Upper lobe of left lung (tissue), 6 donors: ENCODE measurements around the gene RAD51D. TPM values are rescaled to one million over a fixed set of nuclear protein-coding genes. Genes with fewer than 3 reads are reported as not detected.
"Not testable (repeated sequence)": the region's sequence is repeated elsewhere in the genome, so short reads cannot be mapped to it uniquely, and the experiment has no call there.

Experiments used
- ATAC-seq, 2 donors: fragments of 200-7000 bp; cut with Tn5 transposase; one replicate each; pipeline ENCODE4 v1.9.1; 2022; ENCODE audit warnings: mild to moderate bottlenecking in 2 of 2, moderate library complexity in 2 of 2; ENCODE audit not compliant: low FRiP score in 2 of 2
- DNase-seq, 2 donors: peaks; one replicate each; pipeline ENCODE4 v3.0.0-alpha.2; 2019 to 2020
- H3K27ac ChIP-seq, 4 donors: fragments of 200-600 bp; sonication (generic); one replicate each; pipeline ENCODE4 v1.5.1; 2016 to 2019
- H3K27me3 ChIP-seq, 4 donors: fragments of 200-600 bp; sonication (generic); one replicate each; pipeline ENCODE4 v1.5.1; 2017 to 2019
- H3K36me3 ChIP-seq, 4 donors: fragments of 200-600 bp; sonication (generic); one replicate each; pipeline ENCODE4 v1.5.1; 2016 to 2019
- H3K4me1 ChIP-seq, 4 donors: fragments of 200-600 bp; sonication (generic); one replicate each; pipeline ENCODE4 v1.5.1; 2018 to 2019
- H3K4me3 ChIP-seq, 4 donors: fragments of 200-600 bp; sonication (generic); one replicate each; pipeline ENCODE4 v1.5.1; 2017 to 2019; ENCODE audit warnings: mild to moderate bottlenecking in 2 of 4, moderate library complexity in 1 of 4
- H3K9me3 ChIP-seq, 4 donors: fragments of 200-600 bp; sonication (generic); one replicate each; pipeline ENCODE4 v1.5.1; 2018 to 2019
- CTCF ChIP-seq, 6 experiments: fragments of 450-650 bp in 4 of 6; fragments of 200-600 bp in 2 of 6; sonication (generic) in 2 of 6; IDR thresholded peaks; one replicate each; pipeline ENCODE4 v1.5.1; 2016 to 2019; ENCODE audit warnings: antibody characterized with exemption in 6 of 6
- EP300 ChIP-seq, 4 donors: sonication (generic); formaldehyde crosslinking; IDR thresholded peaks; one replicate each; pipeline ENCODE4 v1.5.1; 2017; ENCODE audit warnings: antibody characterized with exemption in 4 of 4, control low read depth in 2 of 4
- POLR2A ChIP-seq, 4 donors: fragments of 450-650 bp; IDR thresholded peaks; one replicate each; pipeline ENCODE4 v1.5.1; 2016 to 2017; ENCODE audit warnings: antibody characterized with exemption in 4 of 4, mild to moderate bottlenecking in 2 of 4
- POLR2AphosphoS5 ChIP-seq, 2 donors: sonication (generic); formaldehyde crosslinking; IDR thresholded peaks; one replicate each; pipeline ENCODE4 v1.5.1; 2017; ENCODE audit warnings: antibody characterized with exemption in 2 of 2
- WGBS, 2 donors: methylation state at CpG; one replicate each; pipeline ENCODE4 v1.1.5; 2017 to 2018; 5-methylcytosine and 5-hydroxymethylcytosine counted together
- total RNA-seq, 6 donors: library from RNA; depleted of rRNA in 4 of 6; stranded (reverse); fragments of >200 nt in 4 of 6; gene quantifications; one replicate each; pipeline versions ENCODE4 v1.1.0 to v1.2.1, GENCODE V29; 2016 to 2021
- donor health status: DM: no; HTN: no; CAD: no; lungs with moderate emphysema.
- donor health status: DM: no; HTN: yes; CAD: no; lungs with severe emphysema.

RAD51D gene
- total RNA-seq, 6 donors from 2014 or later, result 3.5 to 14.7 (median 7.5) TPM

- peaks cover 13 to 51% (median 29%) of the 10 kb centered on the region in 4 donors for H3K36me3 ChIP-seq
- no peak overlapping the region for H3K27ac ChIP-seq
- H3K4me1 ChIP-seq, result no peaks in the 10 kb centered on the region
- no peak for ATAC-seq
- H3K4me3 ChIP-seq, result no peak overlapping the region
- no peaks in the 10 kb centered on the region for H3K9me3 ChIP-seq
- 74 to 82% methylated on average over 3 of the region's 3 CpGs for WGBS, 2 donors
- H3K27me3 ChIP-seq, result no peaks in the 10 kb centered on the region
- no peak for TF ChIP-seq EP300 (IDR thresholded peaks at IDR 0.05)
- no peak for DNase-seq
Observed at GRCh38 chr17:35099908-35100307, 19.8 kb downstream of the RAD51D start.

DNA sequence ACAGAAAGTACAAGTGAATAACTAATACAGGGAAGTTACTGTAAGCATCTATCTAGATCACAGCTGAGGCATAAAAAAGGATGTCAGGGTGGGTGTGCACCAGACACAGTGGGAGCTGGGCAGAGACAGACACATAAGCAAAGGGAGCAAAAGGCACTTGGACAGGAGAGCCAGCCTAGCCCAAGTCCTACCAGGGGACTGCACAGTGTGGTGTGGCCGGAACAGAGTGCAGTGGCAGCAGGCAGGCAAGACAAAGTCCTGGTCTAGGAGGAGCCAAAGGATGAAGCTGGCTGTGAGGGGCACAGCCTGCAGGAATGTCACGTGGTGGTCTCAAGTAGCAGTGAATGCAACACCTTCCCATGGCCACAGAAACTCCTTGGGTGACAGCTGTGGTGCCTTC, 21.9 kb downstream of the RAD51D start:
- no peak for TF ChIP-seq EP300 (IDR thresholded peaks at IDR 0.05)
- no peak for TF ChIP-seq POLR2AphosphoS5 (IDR thresholded peaks at IDR 0.05)
- TF ChIP-seq CTCF (IDR thresholded peaks at IDR 0.05), result no peak
- no peak for TF ChIP-seq POLR2A (IDR thresholded peaks at IDR 0.05)
- ATAC-seq (no peak), DNase-seq (no peak)
- Histone ChIP-seq H3K27ac (no peak overlapping the region), H3K9me3 (no peaks in the 10 kb centered on the region), H3K36me3 (peaks cover 13 to 36% (median 24%) of the 10 kb centered on the region in 4 donors), H3K4me1 (no peaks in the 10 kb centered on the region), H3K27me3 (no peaks in the 10 kb centered on the region), H3K4me3 (no peak overlapping the region)
- WGBS, 2 donors, result 80 to 90% methylated on average over 2 of the region's 2 CpGs

DNA sequence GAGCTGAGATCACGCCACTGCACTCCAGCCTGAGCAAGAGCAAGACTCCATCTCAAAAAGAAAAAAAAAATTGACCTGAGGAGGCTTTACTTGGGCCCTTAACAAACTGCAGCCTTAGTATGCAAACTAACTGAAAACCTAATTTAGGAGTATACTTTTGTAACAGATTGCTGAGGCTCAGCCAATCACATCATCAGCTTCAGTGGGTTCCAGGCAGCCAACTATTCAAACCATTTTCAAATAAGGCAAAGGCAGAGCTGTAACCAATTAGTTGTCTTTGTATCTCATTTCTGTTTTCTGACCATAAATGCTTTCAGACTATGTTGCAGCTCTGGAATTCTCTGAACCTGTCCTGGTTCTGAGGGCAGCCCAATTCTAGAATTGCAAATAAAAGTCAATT, 23.9 kb downstream of the RAD51D start:
- Histone ChIP-seq H3K27ac (no peak overlapping the region), H3K9me3 (no peaks in the 10 kb centered on the region), H3K36me3 (peaks cover 5 to 22% (median 15%) of the 10 kb centered on the region in 4 donors), H3K4me1 (no peaks in the 10 kb centered on the region), H3K4me3 (no peak overlapping the region), H3K27me3 (no peaks in the 10 kb centered on the region)
- WGBS, 2 donors, result 89 to 91% methylated on average over 1 of the region's 1 CpG
- TF ChIP-seq POLR2AphosphoS5 (IDR thresholded peaks at IDR 0.05) (no peak), POLR2A (IDR thresholded peaks at IDR 0.05) (no peak), EP300 (IDR thresholded peaks at IDR 0.05) (no peak), CTCF (IDR thresholded peaks at IDR 0.05) (no peak)
- DNase-seq (no peak), ATAC-seq (no peak)

GRCh38 chr17:35094902-35095301, 24.8 kb downstream of the RAD51D start:
- no peaks in the 10 kb centered on the region for H3K9me3 ChIP-seq
- 85 to 92% methylated on average over 2 of the region's 2 CpGs for WGBS, 2 donors
- no peaks in the 10 kb centered on the region for H3K27me3 ChIP-seq
- H3K4me1 ChIP-seq, result peaks cover 0 to 2% (median under 1%) of the 10 kb centered on the region in 4 donors
- H3K36me3 ChIP-seq, result peaks cover 0 to 14% (median 6%) of the 10 kb centered on the region in 4 donors
- H3K27ac ChIP-seq, result no peak overlapping the region
- DNase-seq (no peak), ATAC-seq (peak in 1 of 2 donors; percentile 70)
- TF ChIP-seq CTCF (IDR thresholded peaks at IDR 0.05), result no peak
- no peak for TF ChIP-seq EP300 (IDR thresholded peaks at IDR 0.05)
- TF ChIP-seq POLR2AphosphoS5 (IDR thresholded peaks at IDR 0.05), result no peak
- no peak for TF ChIP-seq POLR2A (IDR thresholded peaks at IDR 0.05)
- no peak overlapping the region for H3K4me3 ChIP-seq

DNA sequence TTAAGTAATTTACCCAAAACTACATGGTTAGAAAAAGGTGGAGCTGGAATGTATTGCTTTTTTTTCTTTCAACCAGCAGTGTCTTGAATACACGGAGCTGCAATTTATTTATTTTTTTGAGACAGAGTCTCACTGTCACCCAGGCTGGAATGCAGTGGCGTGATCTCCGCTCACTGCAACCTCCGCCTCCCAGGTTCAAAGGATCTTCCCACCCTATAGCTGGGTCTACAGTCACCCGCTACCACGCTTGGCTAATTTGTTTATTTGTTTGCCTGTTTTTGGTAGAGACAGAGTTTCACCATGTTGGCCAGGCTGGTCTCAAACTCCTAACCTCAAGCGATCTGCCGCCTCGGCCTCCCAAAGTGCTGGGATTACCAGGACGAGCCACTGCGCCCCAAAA, 29.0 kb downstream of the RAD51D start:
- DNase-seq, H3K36me3 ChIP-seq, H3K4me3 ChIP-seq, H3K27ac ChIP-seq, ATAC-seq, H3K9me3 ChIP-seq, H3K27me3 ChIP-seq: not testable (repeated sequence)
- WGBS, 2 donors, result 88 to 90% methylated on average over 11 of the region's 11 CpGs
- peaks cover 9 to 28% (median 15%) of the 10 kb centered on the region in 4 donors for H3K4me1 ChIP-seq

DNA sequence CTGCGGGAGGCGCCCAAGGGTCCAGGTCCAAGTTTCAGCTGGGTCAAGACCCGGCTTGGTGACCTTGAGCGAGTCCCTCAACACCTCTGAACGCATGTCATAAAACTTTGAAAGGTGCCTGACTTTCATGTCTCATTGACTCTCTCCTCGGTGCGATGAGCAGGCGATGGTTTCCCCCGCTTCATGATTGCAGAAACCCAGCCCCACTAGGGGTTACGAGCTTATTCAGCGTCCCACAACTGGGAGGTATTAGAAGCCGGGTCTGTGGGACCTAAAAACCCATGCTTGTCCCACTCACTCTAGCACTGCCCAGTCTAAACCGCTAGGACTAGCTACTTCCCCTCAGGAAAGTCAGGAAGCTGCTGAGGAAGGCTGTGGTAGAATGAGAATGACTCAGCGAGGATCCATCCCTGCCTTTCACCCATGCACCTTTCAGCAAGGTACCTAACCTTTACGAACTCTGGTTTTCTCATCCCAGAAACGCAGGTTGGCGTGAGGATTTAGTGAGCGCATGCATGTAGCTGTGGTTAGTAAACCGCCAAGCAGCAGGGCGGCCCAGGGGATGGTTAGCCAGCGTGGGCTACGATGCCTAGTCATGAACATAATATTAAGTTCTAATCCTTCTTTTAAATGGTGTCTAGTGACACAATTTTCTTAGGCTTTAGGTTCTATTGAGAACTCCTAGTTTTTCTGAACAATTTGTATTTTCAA, 29.9 kb downstream of the RAD51D start:
- DNase-seq (peak; percentile 33 to 47), ATAC-seq (peak; percentile 37 to 57)
- Histone ChIP-seq H3K36me3 (no peaks in the 10 kb centered on the region), H3K27ac (peak overlapping the region; percentile 93 to 96 (median 94)), H3K4me1 (peaks cover 9 to 28% (median 15%) of the 10 kb centered on the region in 4 donors), H3K9me3 (no peaks in the 10 kb centered on the region), H3K4me3 (peak overlapping the region in 3 of 4 donors; percentile 64 to 97 (median 93)), H3K27me3 (no peaks in the 10 kb centered on the region)
- 29 to 38% methylated on average over 20 to 21 of the region's 22 CpGs for WGBS, 2 donors
- TF ChIP-seq POLR2AphosphoS5 (IDR thresholded peaks at IDR 0.05), result no peak
- TF ChIP-seq CTCF (IDR thresholded peaks at IDR 0.05), result peak in 3 of 6 experiments; percentile 13 to 43 (median 18)
